GM20431 (cell line): Measurements from ENCODE around the gene CDADC1.
"Not testable (repeated sequence)": the region's sequence is repeated elsewhere in the genome, so short reads cannot be mapped to it uniquely, and the experiment has no call there.

ENCODE experiments used
- in situ Hi-C: fragments of 300-500 bp; cut with MseI, MboI; formaldehyde crosslinking; loops from one replicate; pipeline ENCODE4 v1.15.0; 2020; ENCODE audit warnings: low sequenced_read_pairs; ENCODE audit not compliant: unreplicated experiment

Gene CDADC1

GRCh38 chr13:49308097-49308875, 60.6 kb downstream of the CDADC1 start:
- in situ Hi-C loops, result loop anchor here (10.0 kb wide), 1 partner anchor 297 kb away; no protein-coding TSS in a partner anchor

- in situ Hi-C loops, result loop anchor here (10.0 kb wide), 1 partner anchor 296 kb away; no protein-coding TSS in a partner anchor
These were observed 61.2 kb downstream of the CDADC1 start for GRCh38 chr13:49308921-49309408.

- in situ Hi-C loops, result no loop called here
These were observed 62.5 kb downstream of the CDADC1 start for GRCh38 chr13:49310251-49310650.

GRCh38 chr13:49311816-49312215, 64.1 kb downstream of the CDADC1 start:
- in situ Hi-C loops, result no loop called here

- in situ Hi-C loops, result no loop called here
These were observed 66.7 kb downstream of the CDADC1 start for GRCh38 chr13:49314344-49314882.

- in situ Hi-C loops, result no loop called here
These were observed 67.4 kb downstream of the CDADC1 start for GRCh38 chr13:49315036-49315565.

- in situ Hi-C loops, result no loop called here
These were observed 68.2 kb downstream of the CDADC1 start for GRCh38 chr13:49315756-49316482.

- in situ Hi-C loops, result no loop called here
These were observed 71.8 kb downstream of the CDADC1 start for GRCh38 chr13:49319551-49319950.

- in situ Hi-C loops, result no loop called here
These were observed 72.2 kb downstream of the CDADC1 start for GRCh38 chr13:49319951-49320350.

- in situ Hi-C loops, result no loop called here
These were observed 73.2 kb downstream of the CDADC1 start for GRCh38 chr13:49320975-49321374.

GRCh38 chr13:49322702-49323101, 75.0 kb downstream of the CDADC1 start:
- in situ Hi-C loops, result no loop called here

- in situ Hi-C loops, result no loop called here
These were observed 75.6 kb downstream of the CDADC1 start for GRCh38 chr13:49323344-49323743.

- in situ Hi-C loops, result no loop called here
These were observed 78.6 kb downstream of the CDADC1 start for GRCh38 chr13:49326222-49326917.

GRCh38 chr13:49327145-49327544, 79.4 kb downstream of the CDADC1 start:
- in situ Hi-C loops, result not testable (repeated sequence)

GRCh38 chr13:49329831-49330545, 82.3 kb downstream of the CDADC1 start:
- in situ Hi-C loops, result no loop called here

GRCh38 chr13:49330546-49330864, 82.8 kb downstream of the CDADC1 start:
- in situ Hi-C loops, result no loop called here

- in situ Hi-C loops, result no loop called here
These were observed 88.9 kb downstream of the CDADC1 start for GRCh38 chr13:49336655-49337054.

- in situ Hi-C loops, result no loop called here
These were observed 92.4 kb downstream of the CDADC1 start for GRCh38 chr13:49340161-49340560.

GRCh38 chr13:49341517-49341916, 93.8 kb downstream of the CDADC1 start:
- in situ Hi-C loops, result no loop called here

GRCh38 chr13:49341941-49342340, 94.2 kb downstream of the CDADC1 start:
- in situ Hi-C loops, result no loop called here
